Lower lobe of right lung (tissue), 2 donors: Measurements from ENCODE around the gene FLRT2. TPM values are rescaled to one million over a fixed set of nuclear protein-coding genes. Genes with fewer than 3 reads are reported as not detected.

ENCODE experiments used
- ATAC-seq, 2 donors: fragments of 200-7000 bp; cut with Tn5 transposase; one replicate each; pipeline ENCODE4 v1.9.1; 2020 to 2022; ENCODE audit warnings: mild to moderate bottlenecking in 2 of 2, moderate library complexity in 2 of 2
- DNase-seq: peaks from one replicate; pipeline ENCODE4 v3.0.0-alpha.2; 2020
- H3K27ac ChIP-seq: fragments of 200-600 bp; one replicate; pipeline ENCODE4 v1.8.0; 2022
- H3K27me3 ChIP-seq: fragments of 200-600 bp; one replicate; pipeline ENCODE4 v1.8.0; 2022; ENCODE audit warnings: low read depth
- H3K36me3 ChIP-seq: fragments of 200-600 bp; one replicate; pipeline ENCODE4 v1.8.0; 2022; ENCODE audit warnings: mild to moderate bottlenecking
- H3K4me1 ChIP-seq: fragments of 200-600 bp; one replicate; pipeline ENCODE4 v1.8.0; 2022
- H3K4me3 ChIP-seq: fragments of 200-600 bp; one replicate; pipeline ENCODE4 v1.8.0; 2022; ENCODE audit warnings: mild to moderate bottlenecking
- H3K9me3 ChIP-seq: fragments of 200-600 bp; one replicate; pipeline ENCODE4 v1.8.0; 2022
- CTCF ChIP-seq: fragments of 200-600 bp; IDR thresholded peaks from one replicate; pipeline ENCODE4 v1.8.0; 2022; ENCODE audit warnings: antibody characterized with exemption, mild to moderate bottlenecking
- intact Hi-C: fragments of 100-400 bp; cut with DNase I; formaldehyde crosslinking; loops from one replicate; pipeline ENCODE4 v1.11.0; 2022
- total RNA-seq: library from RNA; stranded (reverse); fragmentation: NEBNext Ultra II Directional; extraction: Animal tissue kit (Norgen Biotek cat#: 25700); gene quantifications from one replicate; pipeline ENCODE4 v1.2.1, GENCODE V29; 2021
- donor health status: DM: no; HTN: yes; CAD: no; lungs with severe emphysema.

The FLRT2 gene
- total RNA-seq, 1 donor from 2014 or later, result 14.3 TPM

DNA sequence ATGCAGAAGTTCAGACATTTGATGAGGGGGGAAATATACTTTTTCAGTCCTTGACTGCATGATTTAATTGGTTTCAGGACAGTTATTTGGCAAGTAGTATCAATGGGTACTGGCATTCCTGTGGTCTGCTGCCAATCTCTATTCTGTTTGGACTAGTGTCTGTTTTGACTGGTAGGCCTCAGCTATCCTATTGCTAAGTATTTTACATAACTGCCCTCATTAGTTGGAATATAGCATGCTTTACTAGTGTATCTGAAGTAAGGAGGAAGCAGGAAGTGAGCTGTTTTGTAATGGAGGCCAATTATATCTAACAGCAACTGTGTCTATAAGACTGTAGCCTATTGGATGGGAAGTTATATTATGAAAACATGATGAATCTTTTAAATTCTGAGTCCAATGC is 104.3 kb downstream of the FLRT2 start:
- no peak for ATAC-seq
- no peak overlapping the region for H3K27ac ChIP-seq
- TF ChIP-seq CTCF, result no peak
- intact Hi-C loops, result no loop called here
- H3K36me3 ChIP-seq, result no peaks in the 10 kb centered on the region
- H3K9me3 ChIP-seq, result no peaks in the 10 kb centered on the region
- DNase-seq, result no peak
- H3K4me3 ChIP-seq, result no peak overlapping the region
- H3K27me3 ChIP-seq, result no peaks in the 10 kb centered on the region
- no peaks in the 10 kb centered on the region for H3K4me1 ChIP-seq

- Histone ChIP-seq H3K36me3 (no peaks in the 10 kb centered on the region), H3K4me1 (no peaks in the 10 kb centered on the region), H3K27me3 (no peaks in the 10 kb centered on the region), H3K9me3 (no peaks in the 10 kb centered on the region), H3K27ac (no peak overlapping the region), H3K4me3 (no peak overlapping the region)
- no peak for DNase-seq
- no peak for ATAC-seq
- TF ChIP-seq CTCF, result no peak
- intact Hi-C loops, result no loop called here
Measured at GRCh38 chr14:85644211-85644610, 114.3 kb downstream of the FLRT2 start.

DNA sequence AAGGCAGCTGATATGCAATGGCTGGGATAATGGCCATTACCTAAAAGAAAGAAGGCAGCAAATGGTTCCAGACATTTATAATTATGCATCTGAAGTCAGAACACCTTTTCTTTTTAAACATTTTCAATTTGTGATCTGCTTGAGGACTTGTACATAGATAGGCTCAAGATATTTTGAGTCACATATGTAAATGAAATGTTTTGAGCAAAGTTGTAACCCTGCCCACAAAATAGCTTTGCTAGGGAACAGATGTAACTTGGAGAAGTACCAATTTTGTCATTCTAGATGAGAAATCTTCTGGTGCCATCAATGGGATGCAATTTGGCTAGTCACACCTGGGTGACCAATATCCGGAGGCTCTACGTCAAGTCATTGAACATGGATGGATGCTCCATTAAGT is 123.1 kb downstream of the FLRT2 start:
- no peak for DNase-seq
- intact Hi-C loops, result no loop called here
- H3K4me3 ChIP-seq, result no peak overlapping the region
- no peak overlapping the region for H3K27ac ChIP-seq
- no peak for TF ChIP-seq CTCF
- ATAC-seq, result no peak
- no peaks in the 10 kb centered on the region for H3K36me3 ChIP-seq
- no peaks in the 10 kb centered on the region for H3K4me1 ChIP-seq
- no peaks in the 10 kb centered on the region for H3K9me3 ChIP-seq
- no peaks in the 10 kb centered on the region for H3K27me3 ChIP-seq

GRCh38 chr14:85660243-85660922 is 130.4 kb downstream of the FLRT2 start:
- H3K9me3 ChIP-seq, result no peaks in the 10 kb centered on the region
- no peaks in the 10 kb centered on the region for H3K27me3 ChIP-seq
- no peak overlapping the region for H3K4me3 ChIP-seq
- DNase-seq, result no peak
- no peak for ATAC-seq
- H3K36me3 ChIP-seq, result no peaks in the 10 kb centered on the region
- no peaks in the 10 kb centered on the region for H3K4me1 ChIP-seq
- no peak for TF ChIP-seq CTCF
- H3K27ac ChIP-seq, result no peak overlapping the region
- intact Hi-C loops, result no loop called here

GRCh38 chr14:85662096-85662495 is 132.2 kb downstream of the FLRT2 start:
- TF ChIP-seq CTCF, result no peak
- no peaks in the 10 kb centered on the region for H3K27me3 ChIP-seq
- DNase-seq (no peak), ATAC-seq (no peak)
- no peaks in the 10 kb centered on the region for H3K4me1 ChIP-seq
- H3K27ac ChIP-seq, result no peak overlapping the region
- H3K4me3 ChIP-seq, result no peak overlapping the region
- no peaks in the 10 kb centered on the region for H3K36me3 ChIP-seq
- no peaks in the 10 kb centered on the region for H3K9me3 ChIP-seq
- intact Hi-C loops, result no loop called here
